Panc1 (cell line): Measurements from ENCODE around the gene PPP1R14B. TPM values are rescaled to one million over a fixed set of nuclear protein-coding genes. Genes with fewer than 3 reads are reported as not detected.

Experiments used
- ATAC-seq: fragments of 200-7000 bp; cut with Tn5 transposase; 2 replicates; pipeline ENCODE4 v1.9.1; 2020; ENCODE audit warnings: mild to moderate bottlenecking, moderate library complexity
- BruUV-seq: library from RNA; stranded (reverse); fragments of 400-500 nt; replicated peaks from 2 replicates; lab custom pipeline; 2021; lab: Mats Ljungman, UMichigan
- CTCF ChIA-PET: fragments of 300-600 bp; sonication (Branson Sonifier 250); formaldehyde crosslinking; loops from one replicate; lab custom pipeline; 2022; ENCODE audit warnings: antibody characterized with exemption; lab: Charles Lee
- POLR2A ChIA-PET: fragments of 300-600 bp; sonication (Branson Sonifier 250); formaldehyde crosslinking; loops from one replicate; lab custom pipeline; 2022; ENCODE audit warnings: antibody characterized with exemption; lab: Charles Lee
- DNase-seq: peaks from one replicate; pipeline ENCODE4 v3.0.0-alpha.2; 2010; ENCODE audit warnings: low read depth, low spot score
- H3K27ac ChIP-seq: 2 replicates; pipeline ENCODE4 v1.5.1; 2011; ENCODE audit warnings: mild to moderate bottlenecking, low read length, inconsistent platforms
- H3K27me3 ChIP-seq: fragments of 200-500 bp; sonication (Bioruptor generic); 2 replicates; pipeline ENCODE4 v1.6.0; 2014; ENCODE audit warnings: low read length, inconsistent platforms; ENCODE audit not compliant: control insufficient read depth, insufficient read depth
- H3K36me3 ChIP-seq: fragments of 200-500 bp; sonication (Bioruptor generic); 2 replicates; pipeline ENCODE4 v1.5.1; 2014; ENCODE audit warnings: inconsistent platforms, mild to moderate bottlenecking, low read length, moderate library complexity; ENCODE audit not compliant: control insufficient read depth, insufficient read depth
- H3K4me1 ChIP-seq: 2 replicates; pipeline ENCODE4 v1.5.1; 2011; ENCODE audit warnings: inconsistent platforms, mild to moderate bottlenecking, low read length, moderate library complexity; ENCODE audit not compliant: control insufficient read depth, insufficient read depth
- H3K4me3 ChIP-seq, 2 experiments: 2 replicates each; pipeline ENCODE4 v1.5.1; 2011 to 2012; ENCODE audit warnings: low read depth in 2 of 2, low read length in 2 of 2, mild to moderate bottlenecking in 2 of 2, inconsistent platforms in 1 of 2, moderate library complexity in 1 of 2
- H3K9me3 ChIP-seq: fragments of 200-500 bp; sonication (Bioruptor generic); 2 replicates; pipeline ENCODE4 v1.5.1; 2014; ENCODE audit warnings: low read depth, mild to moderate bottlenecking, inconsistent platforms, low read length, moderate library complexity; ENCODE audit not compliant: control insufficient read depth, insufficient read depth
- POLR2AphosphoS5 ChIP-seq: IDR thresholded peaks from 2 replicates; pipeline ENCODE4 v1.6.1; 2012; ENCODE audit warnings: mild to moderate bottlenecking, low read depth, low read length, moderate library complexity
- SIN3A ChIP-seq: IDR thresholded peaks from 2 replicates; pipeline ENCODE4 v1.6.1; 2012; ENCODE audit warnings: low read depth, mild to moderate bottlenecking, low read length, moderate library complexity, borderline replicate concordance; ENCODE audit not compliant: insufficient read depth
- TCF7L2 ChIP-seq: IDR thresholded peaks from 2 replicates; pipeline ENCODE4 v1.6.1; 2011; ENCODE audit warnings: mild to moderate bottlenecking, low read depth, low read length, inconsistent platforms
- in situ Hi-C: cut with HindIII; loops from 2 replicates; pipeline ENCODE4 v1.10.0; 2016; ENCODE audit warnings: low sequenced_read_pairs, low pct_unique_long_range_greater_than_20kb
- intact Hi-C: fragments of 100-400 bp; cut with micrococcal nuclease; formaldehyde crosslinking; loops from one replicate; pipeline ENCODE4 v1.10.0; 2022; ENCODE audit not compliant: unreplicated experiment
- total RNA-seq: library from RNA; stranded (reverse); gene quantifications from one replicate; pipeline ENCODE4 v1.2.1, GENCODE V29; 2021; ENCODE audit not compliant: unreplicated experiment
- TF ChIP-seq, protein P1 (sequence below): fragments of 450-650 bp; IDR thresholded peaks from 2 replicates; pipeline ENCODE4 v1.5.1; 2017; ENCODE audit warnings: mild to moderate bottlenecking
- TF ChIP-seq, protein P2 (sequence below), 2 experiments: IDR thresholded peaks; 2 replicates each; pipeline ENCODE4 v1.6.1; 2011 to 2012; ENCODE audit warnings: low read depth in 2 of 2, control low read depth in 1 of 2, low read length in 1 of 2, mild to moderate bottlenecking in 1 of 2, moderate library complexity in 1 of 2; ENCODE audit not compliant: insufficient read depth in 1 of 2

Gene PPP1R14B
- total RNA-seq, 1 experiment from 2014 or later: 261 TPM

DNA sequence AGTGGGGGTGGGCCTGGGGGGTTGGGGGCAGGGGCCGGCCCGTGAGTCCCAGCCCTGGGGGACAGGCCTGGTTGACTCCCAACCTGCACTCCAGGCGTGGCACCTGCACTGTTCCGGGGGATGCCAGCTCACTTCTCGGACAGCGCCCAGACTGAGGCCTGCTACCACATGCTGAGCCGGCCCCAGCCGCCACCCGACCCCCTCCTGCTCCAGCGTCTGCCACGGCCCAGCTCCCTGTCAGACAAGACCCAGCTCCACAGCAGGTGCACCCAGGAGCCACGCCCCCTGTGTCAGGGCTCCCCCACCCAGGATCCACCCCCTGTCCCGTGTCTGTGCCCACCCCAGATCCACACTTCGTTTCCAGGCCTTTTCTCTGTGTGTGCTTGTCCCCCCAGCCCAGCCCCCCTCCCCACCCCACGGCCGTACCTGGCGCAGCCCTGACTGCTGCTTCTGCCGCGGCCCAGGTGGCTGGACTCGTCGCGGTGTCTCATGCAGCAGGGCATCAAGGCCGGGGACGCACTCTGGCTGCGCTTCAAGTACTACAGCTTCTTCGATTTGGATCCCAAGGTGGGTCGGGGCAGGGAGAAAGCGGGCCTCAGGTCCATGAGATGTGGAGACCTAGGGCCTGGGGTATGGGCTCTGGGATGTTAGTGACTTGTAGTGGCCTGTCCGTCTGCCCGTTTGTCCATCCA is 35.4 kb downstream of the PPP1R14B start:
- no peaks in the 10 kb centered on the region; the same call in 1 of the 2 replicates for H3K4me1 ChIP-seq
- no peak for TF ChIP-seq SIN3A
- no peak for TF ChIP-seq TCF7L2
- TF ChIP-seq POLR2AphosphoS5: no peak
- ChIA-PET POLR2A (no interaction called here), CTCF (no interaction called here)
- ATAC-seq: no peak
- H3K36me3 ChIP-seq: no peaks in the 10 kb centered on the region
- intact Hi-C loops: no loop called here
- no peaks in the 10 kb centered on the region for H3K9me3 ChIP-seq
- no peaks in the 10 kb centered on the region for H3K27me3 ChIP-seq
- no peak overlapping the region for H3K27ac ChIP-seq
- no peak overlapping the region for H3K4me3 ChIP-seq
- no peak for DNase-seq
- BruUV-seq: no TSS peak
- in situ Hi-C loops: no loop called here

DNA sequence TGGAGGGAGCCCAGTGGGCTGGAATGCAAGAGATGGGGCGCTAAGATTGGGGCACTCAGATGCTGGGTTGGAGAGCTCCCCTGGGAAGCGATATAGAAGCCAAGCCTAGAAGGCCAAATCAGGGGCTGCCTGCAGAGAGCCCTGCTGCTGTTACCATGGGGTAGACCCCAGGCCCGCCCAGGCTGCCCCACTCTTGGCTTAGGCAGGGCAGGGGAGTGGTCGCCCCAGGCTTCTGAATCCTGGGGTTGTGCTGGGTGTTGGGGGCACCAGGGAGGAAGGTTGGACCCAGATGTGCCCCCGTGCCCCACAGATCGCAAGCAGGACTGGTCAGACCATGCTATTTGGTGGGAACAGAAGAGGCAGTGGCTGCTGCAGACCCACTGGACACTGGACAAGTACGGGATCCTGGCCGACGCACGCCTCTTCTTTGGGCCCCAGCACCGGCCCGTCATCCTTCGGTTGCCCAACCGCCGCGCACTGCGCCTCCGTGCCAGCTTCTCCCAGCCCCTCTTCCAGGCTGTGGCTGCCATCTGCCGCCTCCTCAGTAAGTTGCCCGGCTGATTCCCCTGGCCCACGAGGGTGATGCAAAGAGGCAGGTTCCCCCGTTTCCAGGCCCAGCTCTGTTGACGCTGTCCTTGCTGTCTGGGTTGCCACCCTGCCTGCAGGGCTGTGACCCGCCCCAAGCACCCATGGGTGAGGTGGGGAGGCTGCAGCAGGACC is 36.3 kb downstream of the PPP1R14B start:
- DNase-seq (no peak), ATAC-seq (no peak)
- Histone ChIP-seq H3K27me3 (no peaks in the 10 kb centered on the region), H3K27ac (no peak overlapping the region), H3K4me3 (no peak overlapping the region), H3K36me3 (no peaks in the 10 kb centered on the region; the same call in 1 of the 2 replicates), H3K9me3 (no peaks in the 10 kb centered on the region), H3K4me1 (no peaks in the 10 kb centered on the region; the same call in 1 of the 2 replicates)
- CTCF ChIA-PET: interaction anchor here (0.6 kb wide), 1 partner anchor 57 kb away, joined by 6 read pairs; no protein-coding TSS in a partner anchor
- in situ Hi-C loops: no loop called here
- no TSS peak for BruUV-seq
- TF ChIP-seq SIN3A: no peak
- TF ChIP-seq, protein P1, sequence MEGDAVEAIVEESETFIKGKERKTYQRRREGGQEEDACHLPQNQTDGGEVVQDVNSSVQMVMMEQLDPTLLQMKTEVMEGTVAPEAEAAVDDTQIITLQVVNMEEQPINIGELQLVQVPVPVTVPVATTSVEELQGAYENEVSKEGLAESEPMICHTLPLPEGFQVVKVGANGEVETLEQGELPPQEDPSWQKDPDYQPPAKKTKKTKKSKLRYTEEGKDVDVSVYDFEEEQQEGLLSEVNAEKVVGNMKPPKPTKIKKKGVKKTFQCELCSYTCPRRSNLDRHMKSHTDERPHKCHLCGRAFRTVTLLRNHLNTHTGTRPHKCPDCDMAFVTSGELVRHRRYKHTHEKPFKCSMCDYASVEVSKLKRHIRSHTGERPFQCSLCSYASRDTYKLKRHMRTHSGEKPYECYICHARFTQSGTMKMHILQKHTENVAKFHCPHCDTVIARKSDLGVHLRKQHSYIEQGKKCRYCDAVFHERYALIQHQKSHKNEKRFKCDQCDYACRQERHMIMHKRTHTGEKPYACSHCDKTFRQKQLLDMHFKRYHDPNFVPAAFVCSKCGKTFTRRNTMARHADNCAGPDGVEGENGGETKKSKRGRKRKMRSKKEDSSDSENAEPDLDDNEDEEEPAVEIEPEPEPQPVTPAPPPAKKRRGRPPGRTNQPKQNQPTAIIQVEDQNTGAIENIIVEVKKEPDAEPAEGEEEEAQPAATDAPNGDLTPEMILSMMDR: no peak
- no peak for TF ChIP-seq TCF7L2
- TF ChIP-seq POLR2AphosphoS5: no peak
- TF ChIP-seq, protein P2, sequence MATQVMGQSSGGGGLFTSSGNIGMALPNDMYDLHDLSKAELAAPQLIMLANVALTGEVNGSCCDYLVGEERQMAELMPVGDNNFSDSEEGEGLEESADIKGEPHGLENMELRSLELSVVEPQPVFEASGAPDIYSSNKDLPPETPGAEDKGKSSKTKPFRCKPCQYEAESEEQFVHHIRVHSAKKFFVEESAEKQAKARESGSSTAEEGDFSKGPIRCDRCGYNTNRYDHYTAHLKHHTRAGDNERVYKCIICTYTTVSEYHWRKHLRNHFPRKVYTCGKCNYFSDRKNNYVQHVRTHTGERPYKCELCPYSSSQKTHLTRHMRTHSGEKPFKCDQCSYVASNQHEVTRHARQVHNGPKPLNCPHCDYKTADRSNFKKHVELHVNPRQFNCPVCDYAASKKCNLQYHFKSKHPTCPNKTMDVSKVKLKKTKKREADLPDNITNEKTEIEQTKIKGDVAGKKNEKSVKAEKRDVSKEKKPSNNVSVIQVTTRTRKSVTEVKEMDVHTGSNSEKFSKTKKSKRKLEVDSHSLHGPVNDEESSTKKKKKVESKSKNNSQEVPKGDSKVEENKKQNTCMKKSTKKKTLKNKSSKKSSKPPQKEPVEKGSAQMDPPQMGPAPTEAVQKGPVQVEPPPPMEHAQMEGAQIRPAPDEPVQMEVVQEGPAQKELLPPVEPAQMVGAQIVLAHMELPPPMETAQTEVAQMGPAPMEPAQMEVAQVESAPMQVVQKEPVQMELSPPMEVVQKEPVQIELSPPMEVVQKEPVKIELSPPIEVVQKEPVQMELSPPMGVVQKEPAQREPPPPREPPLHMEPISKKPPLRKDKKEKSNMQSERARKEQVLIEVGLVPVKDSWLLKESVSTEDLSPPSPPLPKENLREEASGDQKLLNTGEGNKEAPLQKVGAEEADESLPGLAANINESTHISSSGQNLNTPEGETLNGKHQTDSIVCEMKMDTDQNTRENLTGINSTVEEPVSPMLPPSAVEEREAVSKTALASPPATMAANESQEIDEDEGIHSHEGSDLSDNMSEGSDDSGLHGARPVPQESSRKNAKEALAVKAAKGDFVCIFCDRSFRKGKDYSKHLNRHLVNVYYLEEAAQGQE (IDR thresholded peaks at IDR 0.05; ENCODE audit: insufficient read depth in 1 of 2, low read depth in 2 of 2, low read length in 1 of 2): no peak
- POLR2A ChIA-PET: no interaction called here
- intact Hi-C loops: no loop called here
